K562 (cell line): ENCODE measurements around the gene CC2D1A. TPM values are rescaled to one million over a fixed set of nuclear protein-coding genes. Genes with fewer than 3 reads are reported as not detected.

Experiments used
- ATAC-seq: fragments of 200-7000 bp; cut with Tn5 transposase; 3 replicates; pipeline ENCODE4 v1.9.1; 2020; ENCODE audit warnings: moderate library complexity
- BruUV-seq: library from RNA; stranded (reverse); fragments of 400-500 nt; replicated peaks from 2 replicates; lab custom pipeline; 2021; lab: Mats Ljungman, UMichigan
- CTCF ChIA-PET: fragments of 300-600 bp; formaldehyde crosslinking; extraction: SDS; loops from one replicate; lab custom pipeline; 2021; ENCODE audit warnings: low intra/inter-chr PET ratio; lab: Yijun Ruan, JAX
- POLR2A ChIA-PET: fragments of 300-600, 350-650 bp; sonication (Branson Sonifier 250); formaldehyde crosslinking; extraction: SDS; loops from one replicate; lab custom pipeline; 2021; ENCODE audit warnings: antibody characterized with exemption, inconsistent platforms; lab: Yijun Ruan, JAX
- DNase-seq, 4 experiments: peaks; one replicate each; pipeline versions ENCODE4 v3.0.0 to v3.0.0-alpha.2; 2011 to 2018; ENCODE audit warnings: low spot score in 3 of 4, mixed read lengths in 3 of 4; ENCODE audit errors: extremely low read depth in 1 of 4
- FAIRE-seq: peaks from 2 replicates; lab custom pipeline; 2011; peaks lifted over from hg19 to GRCh38; lab: Jason Lieb, UNC
- H2AFZ ChIP-seq: 2 replicates; pipeline ENCODE4 v1.6.0; 2011; ENCODE audit warnings: low read depth, low read length, control low read depth, inconsistent platforms
- H3K27ac ChIP-seq: fragments of 200-600 bp; 3 replicates; pipeline ENCODE4 v1.8.0; 2011; ENCODE audit warnings: low read depth, mild to moderate bottlenecking, control low read depth, inconsistent platforms, low read length, moderate library complexity, mixed read lengths; ENCODE audit errors: extremely low read depth
- H3K27me3 ChIP-seq, 2 experiments: fragments of 300-600 bp in 1 of 2; 2 replicates in 1 of 2; 3 replicates in 1 of 2; pipeline versions ENCODE4 v1.6.0 to v1.8.0; 2011; ENCODE audit warnings: inconsistent platforms in 2 of 2, low read length in 2 of 2, mild to moderate bottlenecking in 1 of 2, mixed read lengths in 1 of 2, moderate library complexity in 1 of 2; ENCODE audit not compliant: control insufficient read depth in 2 of 2, insufficient read depth in 2 of 2
- H3K36me3 ChIP-seq: fragments of 300-600 bp; 3 replicates; pipeline ENCODE4 v1.8.0; 2011; ENCODE audit warnings: mild to moderate bottlenecking, low read length, inconsistent platforms; ENCODE audit not compliant: control insufficient read depth, insufficient read depth
- H3K4me1 ChIP-seq, 2 experiments: fragments of 200-600 bp in 1 of 2; replicated peaks in 1 of 2; 2 replicates in 1 of 2; 3 replicates in 1 of 2; pipeline versions ENCODE4 v1.5.1 to v1.8.0; 2011; ENCODE audit warnings: inconsistent platforms in 2 of 2, low read length in 2 of 2, mild to moderate bottlenecking in 1 of 2, mixed read lengths in 1 of 2, moderate library complexity in 1 of 2; ENCODE audit not compliant: control insufficient read depth in 2 of 2, insufficient read depth in 2 of 2
- H3K4me2 ChIP-seq: 2 replicates; pipeline ENCODE4 v1.6.1; 2011; ENCODE audit warnings: low read length, control low read depth, inconsistent platforms, mixed read lengths; ENCODE audit not compliant: insufficient read depth
- H3K4me3 ChIP-seq: fragments of 200-600 bp; sonication (generic), shearing (Covaris generic); 2 replicates; pipeline ENCODE4 v1.5.1; 2016; ENCODE audit warnings: control low read depth, inconsistent platforms
- H3K79me2 ChIP-seq: fragments of 200-600 bp; 3 replicates; pipeline ENCODE4 v1.8.0; 2011; ENCODE audit warnings: low read length, inconsistent platforms; ENCODE audit not compliant: control insufficient read depth, insufficient read depth
- H3K9ac ChIP-seq, 2 experiments: 2 replicates each; pipeline versions ENCODE4 v1.6.0 to v1.6.1; 2011; ENCODE audit warnings: low read depth in 2 of 2, low read length in 2 of 2, control low read depth in 1 of 2, inconsistent platforms in 1 of 2, mild to moderate bottlenecking in 1 of 2, mixed read lengths in 1 of 2; ENCODE audit not compliant: insufficient read depth in 1 of 2
- H3K9me1 ChIP-seq: one replicate; pipeline ENCODE4 v1.6.0; 2011; ENCODE audit warnings: inconsistent platforms, mild to moderate bottlenecking, low read length, moderate library complexity; ENCODE audit not compliant: control insufficient read depth, insufficient read depth
- H3K9me3 ChIP-seq: replicated peaks from 2 replicates; pipeline ENCODE4 v1.5.1; 2011; ENCODE audit warnings: low read depth, low read length, inconsistent platforms; ENCODE audit not compliant: control insufficient read depth, insufficient read depth
- H4K20me1 ChIP-seq: replicated peaks from 2 replicates; pipeline ENCODE4 v1.6.1; 2011; ENCODE audit warnings: low read length, inconsistent platforms, mixed read lengths; ENCODE audit not compliant: control insufficient read depth, insufficient read depth
- CEBPG ChIP-seq, 3 experiments: fragments of 200-800 bp in 1 of 3; sonication (Bioruptor generic) in 1 of 3; sonication (generic) in 1 of 3; formaldehyde crosslinking in 1 of 3; IDR thresholded peaks in 2 of 3; conservative IDR thresholded peaks in 1 of 3; 2 replicates each; pipeline versions ENCODE4 v1.6.1 to v1.8.0; 2016 to 2022; ENCODE audit warnings: missing compliant biosample characterization in 2 of 3, missing genetic modification characterization in 2 of 3, mild to moderate bottlenecking in 1 of 3, missing genetic modification reagents in 1 of 3
- FOXA1 ChIP-seq: fragments of 450-650 bp; IDR thresholded peaks from 2 replicates; pipeline ENCODE4 v1.6.1; 2016; ENCODE audit warnings: mild to moderate bottlenecking, borderline replicate concordance
- FOXO4 ChIP-seq: fragments of 450-650 bp; formaldehyde crosslinking; IDR thresholded peaks from 2 replicates; pipeline ENCODE4 v1.4.0; 2020; ENCODE audit warnings: mild to moderate bottlenecking, moderate library complexity
- HOMEZ ChIP-seq: fragments of 250-450 bp; sonication (Bioruptor Pico); IDR thresholded peaks from 2 replicates; pipeline ENCODE4 v1.4.0; 2020; ENCODE audit warnings: mild to moderate bottlenecking, moderate library complexity
- MTA1 ChIP-seq: fragments of 450-650 bp; IDR thresholded peaks from 2 replicates; pipeline ENCODE4 v1.6.1; 2017; ENCODE audit warnings: borderline replicate concordance
- POLR2G ChIP-seq: fragments of 200-400 bp; formaldehyde crosslinking; IDR thresholded peaks from 2 replicates; pipeline ENCODE4 v1.6.1; 2017; ENCODE audit warnings: low read depth, mild to moderate bottlenecking, antibody characterized with exemption, low read length, moderate library complexity
- POLR3G ChIP-seq: IDR thresholded peaks from 2 replicates; pipeline ENCODE4 v1.6.1; 2011; ENCODE audit not compliant: insufficient read length, insufficient replicate concordance; ENCODE audit errors: extremely low read depth
- WGBS: fragments of 100-300 bp; shearing (Covaris generic); methylation state at CpG from one replicate; pipeline ENCODE4 v1.1.6; 2016; ENCODE audit warnings: low coverage, mixed read lengths; ENCODE audit not compliant: insufficient coverage; ENCODE audit errors: missing lambda C conversion rate; 5-methylcytosine and 5-hydroxymethylcytosine counted together
- in situ Hi-C: fragments of 300-500 bp; cut with MboI; formaldehyde crosslinking; loops from 4 replicates; pipeline ENCODE4 v1.15.0; 2018; ENCODE audit warnings: inconsistent platforms, mixed read lengths
- intact Hi-C: fragments of 100-400 bp; cut with micrococcal nuclease; formaldehyde crosslinking; loops from 2 replicates; pipeline ENCODE4 v1.14.2; 2022
- polyA plus RNA-seq, 8 experiments: library from polyadenylated mRNA; depleted of rRNA in 4 of 8; stranded (reverse) in 5 of 8; unstranded in 3 of 8; fragments of >200 nt; fragmentation: Nextera tagmentation in 2 of 8; fragmentation: Illumina TruSeq in 1 of 8; extraction: Ambion mirVana in 2 of 8; extraction: Trizol in 1 of 8; gene quantifications; 2 replicates each; pipeline versions ENCODE4 v1.2.1 to v1.2.3, GENCODE V29; 2011 to 2014; ENCODE audit warnings: inconsistent platforms in 1 of 8, missing spikeins in 1 of 8
- total RNA-seq, 7 experiments: library from RNA; depleted of rRNA in 6 of 7; stranded (reverse); fragments of >200 nt in 6 of 7; fragmentation: Illumina TruSeq in 2 of 7; extraction: Trizol in 2 of 7; gene quantifications; 2 replicates each; pipeline versions ENCODE4 v1.2.1 to v1.2.3, GENCODE V29; 2011 to 2021; ENCODE audit warnings: low replicate concordance in 1 of 7

Gene CC2D1A
- total and polyA plus RNA-seq, 9 of the 15 experiments (the other 6 are each of a cell fraction or from before 2014, with no cell fraction given), result 0.32 to 31.0 (median 12.9) TPM

- CTCF ChIA-PET, result no interaction called here
Observed at GRCh38 chr19:13890136-13890535, 15.9 kb upstream of the CC2D1A start.

GRCh38 chr19:13892870-13893269 is 13.1 kb upstream of the CC2D1A start:
- peaks cover 7 to 30% of the 10 kb centered on the region in 2 experiments; a peak in 4 of 5 replicates for H3K4me1 ChIP-seq
- H3K36me3 ChIP-seq, result no peaks in the 10 kb centered on the region
- intact Hi-C loops, result no loop called here
- H3K27me3 ChIP-seq, result no peaks in the 10 kb centered on the region
- ChIA-PET CTCF (no interaction called here), POLR2A (no interaction called here)
- no TSS peak for BruUV-seq
- H3K9me3 ChIP-seq, result no peaks in the 10 kb centered on the region
- H3K27ac ChIP-seq, result no peak overlapping the region
- FAIRE-seq (no peak), DNase-seq (no peak), ATAC-seq (no peak)
- in situ Hi-C loops, result no loop called here
- 45% methylated on average over 8 of the region's 9 CpGs for WGBS
- H2AFZ ChIP-seq, result no peak overlapping the region
- H3K9ac ChIP-seq, result no peak overlapping the region
- H3K4me3 ChIP-seq, result no peak overlapping the region
- no peak overlapping the region for H3K4me2 ChIP-seq
- H4K20me1 ChIP-seq, result no peaks in the 10 kb centered on the region
- no peaks in the 10 kb centered on the region for H3K79me2 ChIP-seq
- TF ChIP-seq POLR3G (no peak), MTA1 (no peak), FOXA1 (no peak), HOMEZ (CRISPR knock-in tag) (no peak)
- H3K9me1 ChIP-seq, result no peaks in the 10 kb centered on the region

More at GRCh38 chr19:13890136-13890535, 15.9 kb upstream of the CC2D1A start:
- no peaks in the 10 kb centered on the region for H3K9me1 ChIP-seq
- peaks cover 4 to 32% of the 10 kb centered on the region in 2 experiments; a peak in 4 of 5 replicates for H3K4me1 ChIP-seq
- H3K4me2 ChIP-seq, result no peak overlapping the region
- no peak overlapping the region for H3K4me3 ChIP-seq
- no peak for FAIRE-seq
- in situ Hi-C loops, result no loop called here
- TF ChIP-seq CEBPG (CRISPR knock-in tag; IDR thresholded peaks at IDR 0.05) (no peak), CEBPG (tag; conservative IDR thresholded peaks at IDR 0.05 in 1 of 2, IDR thresholded peaks at IDR 0.05 in 1 of 2) (no peak), POLR2G (0 out of 2 replicates have a peak, but pooled peaks have one; percentile 9), FOXO4 (no peak)
- TF ChIP-seq, all 486 proteins: peak for 1
- DNase-seq (no peak), ATAC-seq (no peak)
- no peaks in the 10 kb centered on the region for H3K27me3 ChIP-seq
- no peaks in the 10 kb centered on the region for H4K20me1 ChIP-seq
- BruUV-seq, result no TSS peak
- no peak overlapping the region for H3K27ac ChIP-seq
- no peak overlapping the region for H2AFZ ChIP-seq
- H3K9ac ChIP-seq, result no peak overlapping the region
- no peaks in the 10 kb centered on the region for H3K36me3 ChIP-seq
- WGBS, result 73% methylated on average over 12 of the region's 13 CpGs
- POLR2A ChIA-PET, result no interaction called here
- H3K9me3 ChIP-seq, result no peaks in the 10 kb centered on the region
- no peaks in the 10 kb centered on the region for H3K79me2 ChIP-seq
- intact Hi-C loops, result no loop called here
